GM20431 (cell line): ENCODE results near the gene DNPH1.

ENCODE experiments used
- in situ Hi-C: fragments of 300-500 bp; cut with MseI, MboI; formaldehyde crosslinking; loops from one replicate; pipeline ENCODE4 v1.15.0; 2020; ENCODE audit warnings: low sequenced_read_pairs; ENCODE audit not compliant: unreplicated experiment

The DNPH1 gene

DNA sequence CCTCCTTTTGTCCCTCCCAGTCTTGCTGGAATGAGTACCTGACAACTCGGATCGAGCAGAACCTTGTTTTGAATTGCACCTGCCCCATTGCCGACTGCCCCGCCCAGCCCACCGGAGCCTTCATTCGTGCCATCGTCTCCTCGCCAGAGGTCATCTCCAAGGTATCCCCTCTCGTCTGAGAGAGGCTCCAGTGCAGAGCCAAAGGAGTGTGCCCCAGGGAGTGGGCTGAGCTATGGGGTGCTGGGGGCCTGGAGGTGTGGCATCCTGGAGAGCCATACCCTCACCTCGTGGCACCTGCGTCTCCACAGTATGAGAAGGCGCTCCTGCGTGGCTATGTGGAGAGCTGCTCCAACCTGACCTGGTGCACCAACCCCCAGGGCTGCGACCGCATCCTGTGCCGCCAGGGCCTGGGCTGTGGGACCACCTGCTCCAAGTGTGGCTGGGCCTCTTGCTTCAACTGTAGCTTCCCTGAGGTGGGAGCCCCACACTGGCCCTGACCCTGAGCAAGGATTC, 8.8 kb downstream of the DNPH1 start:
- in situ Hi-C loops, result no loop called here

- in situ Hi-C loops, result no loop called here
These were observed 9.5 kb downstream of the DNPH1 start for GRCh38 chr6:43219814-43220213.

- in situ Hi-C loops, result no loop called here
These were observed 10.2 kb downstream of the DNPH1 start for GRCh38 chr6:43219119-43219518.

- in situ Hi-C loops, result no loop called here
These were observed 11.9 kb downstream of the DNPH1 start for GRCh38 chr6:43217351-43217750.

DNA sequence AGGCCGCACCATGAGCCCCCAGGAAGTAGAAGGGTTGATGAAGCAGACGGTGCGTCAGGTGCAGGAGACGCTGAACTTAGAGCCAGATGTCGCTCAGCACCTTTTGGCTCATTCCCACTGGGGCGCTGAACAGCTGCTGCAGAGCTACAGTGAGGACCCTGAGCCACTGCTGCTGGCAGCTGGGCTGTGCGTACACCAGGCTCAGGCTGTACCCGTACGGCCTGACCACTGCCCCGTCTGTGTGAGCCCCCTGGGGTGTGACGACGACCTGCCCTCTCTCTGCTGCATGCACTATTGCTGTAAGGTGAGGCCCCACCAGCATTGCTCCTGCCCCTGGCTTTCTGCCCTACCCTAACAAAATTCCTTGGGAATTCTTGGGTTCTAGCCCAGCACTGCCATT, 13.1 kb downstream of the DNPH1 start:
- in situ Hi-C loops, result no loop called here

GRCh38 chr6:43215066-43215465, 14.2 kb downstream of the DNPH1 start:
- in situ Hi-C loops, result no loop called here

DNA sequence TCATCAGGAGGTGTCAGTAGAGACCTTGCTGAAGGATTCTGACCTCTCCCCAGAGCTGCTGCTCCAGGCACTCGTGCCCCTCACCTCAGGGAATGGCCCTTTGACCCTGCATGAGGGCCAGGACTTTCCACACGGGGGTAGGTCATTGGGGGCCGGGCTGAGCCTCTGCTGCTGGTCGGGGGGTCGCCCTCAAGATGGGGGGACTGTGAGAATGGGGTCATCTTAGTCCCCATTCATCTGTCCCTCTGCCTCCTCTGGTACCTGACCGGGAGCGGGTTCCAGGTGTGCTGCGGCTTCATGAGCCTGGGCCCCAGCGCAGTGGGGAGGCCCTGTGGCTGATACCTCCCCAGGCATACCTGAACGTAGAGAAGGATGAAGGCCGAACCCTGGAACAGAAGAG, 15.8 kb downstream of the DNPH1 start:
- in situ Hi-C loops, result no loop called here

DNA sequence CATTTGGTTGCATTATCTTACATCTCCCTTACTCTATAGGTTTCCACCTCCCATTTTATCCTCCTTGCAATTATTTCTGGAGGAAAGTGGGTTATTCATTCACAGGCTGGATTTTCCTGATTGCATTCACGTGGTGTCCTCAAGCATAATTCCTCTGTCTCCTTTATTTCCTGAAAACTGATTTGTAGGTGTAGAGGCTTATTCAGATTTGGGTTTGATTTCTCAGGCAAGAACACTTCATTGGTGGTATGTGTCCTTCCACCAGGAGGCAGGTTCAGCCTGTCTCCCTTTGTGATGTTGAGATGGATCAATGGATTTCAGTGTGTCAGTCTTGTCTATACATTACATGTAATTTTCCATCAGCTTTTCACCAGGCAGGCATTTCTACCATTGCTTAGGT, 17.3 kb downstream of the DNPH1 start:
- in situ Hi-C loops, result no loop called here

DNA sequence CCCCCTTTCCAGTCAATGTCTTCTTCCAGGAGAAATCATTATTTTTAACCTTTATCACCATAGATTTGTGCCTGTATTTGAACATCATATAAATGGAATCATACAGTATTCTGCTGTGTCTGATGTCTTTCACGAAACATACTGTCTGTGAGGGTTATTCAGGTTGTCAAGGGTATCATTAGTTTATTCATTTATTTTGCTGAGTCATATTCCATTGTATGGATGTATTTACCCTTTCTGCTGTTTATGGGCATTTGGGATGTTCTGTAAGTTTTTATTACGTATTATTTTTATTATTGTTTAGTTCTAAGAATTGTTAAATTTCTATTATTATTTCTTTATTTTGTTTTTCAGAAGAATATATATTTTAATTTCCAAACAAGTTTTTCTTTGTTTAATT, 22.0 kb downstream of the DNPH1 start:
- in situ Hi-C loops, result no loop called here

DNA sequence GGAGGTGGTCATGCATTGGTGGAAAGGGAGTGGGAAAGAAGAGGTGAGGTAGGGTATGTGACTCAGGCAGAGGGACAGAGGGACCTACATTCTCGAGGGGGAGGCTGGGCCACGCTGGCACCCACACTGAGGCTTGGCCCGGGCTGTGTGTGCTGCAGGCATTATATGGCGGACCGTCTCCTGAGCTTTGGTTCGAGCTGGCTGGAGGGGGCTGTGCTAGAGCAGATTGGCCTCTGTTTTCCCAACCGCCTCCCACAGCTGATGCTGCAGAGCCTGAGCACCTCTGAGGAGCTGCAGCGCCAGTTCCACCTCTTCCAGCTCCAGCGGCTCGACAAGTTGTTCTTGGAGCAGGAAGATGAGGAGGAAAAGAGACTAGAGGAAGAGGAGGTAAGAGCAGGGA, 23.4 kb downstream of the DNPH1 start:
- in situ Hi-C loops, result no loop called here

DNA sequence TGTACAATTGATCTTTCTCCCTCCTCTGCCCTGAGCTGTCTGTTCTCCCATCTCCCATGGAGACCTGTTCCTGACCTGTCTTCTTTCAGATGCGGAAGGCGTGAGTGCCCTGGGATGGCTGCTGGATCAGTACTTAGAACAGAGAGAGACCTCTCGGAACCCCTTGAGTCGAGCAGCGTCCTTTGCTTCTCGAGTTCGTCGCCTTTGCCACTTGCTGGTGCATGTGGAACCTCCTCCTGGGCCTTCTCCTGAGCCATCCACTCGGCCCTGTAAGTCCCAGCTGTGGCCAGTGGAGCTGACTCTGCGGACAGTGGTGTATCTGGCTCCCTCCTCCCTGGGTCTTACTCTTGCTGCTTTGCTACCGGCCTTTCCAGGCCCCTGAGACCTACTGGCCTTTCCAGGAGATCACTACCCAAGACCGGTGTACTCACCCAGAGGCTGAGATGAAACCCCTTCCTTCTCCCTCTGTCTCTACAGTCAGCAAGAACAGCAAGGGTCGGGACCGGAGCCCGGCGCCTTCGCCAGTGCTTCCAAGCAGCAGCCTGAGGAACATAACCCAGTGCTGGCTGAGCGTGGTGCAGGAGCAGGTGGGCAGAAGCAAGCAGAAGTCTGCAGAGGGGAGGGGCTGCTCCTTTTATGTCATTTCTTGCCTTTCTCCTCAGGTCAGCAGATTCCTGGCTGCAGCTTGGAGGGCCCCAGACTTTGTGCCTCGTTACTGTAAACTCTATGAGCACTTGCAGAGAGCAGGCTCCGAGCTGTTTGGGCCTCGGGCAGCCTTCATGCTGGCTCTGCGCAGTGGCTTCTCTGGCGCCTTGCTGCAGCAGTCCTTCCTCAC, 24.8 kb downstream of the DNPH1 start:
- in situ Hi-C loops, result no loop called here

DNA sequence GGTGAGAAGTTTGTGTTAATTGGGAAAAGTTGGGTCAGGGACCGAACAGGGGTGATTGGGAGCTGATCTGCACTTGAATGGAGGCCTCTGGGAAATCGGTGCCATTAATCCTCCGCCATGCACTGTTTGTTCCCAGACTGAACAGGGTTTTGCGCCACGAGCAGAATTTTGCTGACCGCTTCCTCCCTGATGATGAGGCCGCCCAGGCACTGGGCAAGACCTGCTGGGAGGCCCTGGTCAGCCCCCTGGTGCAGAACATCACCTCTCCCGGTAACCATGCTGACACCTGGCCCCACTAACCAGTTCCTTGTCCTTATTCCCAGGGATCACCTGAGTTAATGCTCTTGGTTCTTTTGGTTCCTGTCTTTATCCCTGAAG, 25.6 kb downstream of the DNPH1 start:
- in situ Hi-C loops, result no loop called here

GRCh38 chr6:43203029-43203717, 26.1 kb downstream of the DNPH1 start:
- in situ Hi-C loops, result no loop called here

GRCh38 chr6:43202451-43202850, 26.8 kb downstream of the DNPH1 start:
- in situ Hi-C loops, result no loop called here

DNA sequence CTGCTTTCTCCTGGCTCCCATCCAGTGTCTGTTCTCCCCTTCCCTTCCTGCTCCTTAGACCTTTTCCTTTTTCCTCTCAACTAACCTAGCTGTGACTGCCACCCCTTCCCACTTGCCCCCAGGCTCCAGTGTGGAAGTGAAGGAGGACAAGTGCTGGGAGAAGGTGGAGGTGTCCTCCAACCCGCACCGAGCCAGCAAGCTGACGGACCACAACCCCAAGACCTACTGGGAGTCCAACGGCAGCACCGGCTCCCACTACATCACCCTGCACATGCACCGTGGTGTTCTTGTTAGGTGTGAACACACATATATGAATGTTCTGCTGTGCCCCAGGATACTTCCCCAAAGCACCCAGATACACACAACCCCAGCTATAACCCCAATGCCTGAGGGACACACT, 28.7 kb downstream of the DNPH1 start:
- in situ Hi-C loops, result no loop called here

- in situ Hi-C loops, result no loop called here
These were observed 29.4 kb downstream of the DNPH1 start for GRCh38 chr6:43199912-43200311.

DNA sequence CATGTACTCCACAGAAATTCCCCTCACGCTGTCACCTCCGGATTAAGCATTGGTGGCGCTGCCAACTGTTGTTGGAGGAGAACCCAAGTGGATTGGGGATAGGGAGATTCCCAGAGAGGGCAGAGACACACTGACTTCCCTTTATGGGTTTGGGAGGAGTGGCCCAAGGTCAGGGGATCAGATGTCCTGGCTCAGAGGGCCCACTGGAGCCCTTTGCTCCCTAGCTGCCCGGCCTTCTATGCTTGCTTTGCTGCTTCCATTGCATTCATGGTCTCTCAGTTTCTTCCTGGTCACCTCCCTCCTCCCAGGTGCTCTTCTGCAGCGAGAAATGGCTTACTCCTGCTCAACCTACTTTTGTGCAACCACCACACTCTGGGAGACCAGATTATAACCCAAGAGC, 32.9 kb downstream of the DNPH1 start:
- in situ Hi-C loops, result no loop called here

GRCh38 chr6:43193929-43194328, 35.4 kb downstream of the DNPH1 start:
- in situ Hi-C loops, result no loop called here

DNA sequence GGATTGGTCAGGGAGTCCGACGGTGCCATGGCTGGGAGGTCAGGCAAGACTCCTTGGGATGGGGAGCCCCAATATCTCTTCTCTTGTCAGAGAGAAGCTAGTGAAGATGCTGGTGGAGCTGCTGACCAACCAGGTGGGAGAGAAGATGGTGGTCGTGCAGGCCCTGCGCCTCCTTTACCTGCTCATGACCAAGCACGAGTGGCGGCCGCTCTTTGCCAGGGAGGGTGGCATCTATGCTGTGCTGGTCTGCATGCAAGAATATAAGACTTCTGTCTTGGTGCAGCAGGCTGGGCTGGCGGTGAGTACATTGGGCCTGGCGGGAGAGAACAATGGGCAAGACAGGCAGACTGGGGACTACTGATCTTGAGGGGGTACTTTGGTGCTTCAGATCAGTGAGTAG, 36.4 kb downstream of the DNPH1 start:
- in situ Hi-C loops, result no loop called here

GRCh38 chr6:43189776-43190304, 39.4 kb downstream of the DNPH1 start:
- in situ Hi-C loops, result no loop called here

GRCh38 chr6:43188426-43188825, 40.9 kb downstream of the DNPH1 start:
- in situ Hi-C loops, result no loop called here
